OCI-LY1 (cell line): Measurements from ENCODE around the gene TOP1.

ENCODE experiments used
- CTCF ChIP-seq: fragments of 200-600 bp; sonication (generic), shearing (Covaris generic); IDR thresholded peaks from 2 replicates; pipeline ENCODE4 v1.5.1; 2017; ENCODE audit warnings: mild to moderate bottlenecking, antibody characterized with exemption, low read length, moderate library complexity, mixed read lengths
- EZH2 ChIP-seq: fragments of 200-600 bp; sonication (generic), shearing (Covaris generic); IDR thresholded peaks from 2 replicates; pipeline ENCODE4 v1.8.0; 2017; ENCODE audit warnings: borderline replicate concordance, mixed run types, mild to moderate bottlenecking, antibody characterized with exemption, low read length, moderate library complexity, mixed read lengths

- no peak for TF ChIP-seq EZH2
- no peak for TF ChIP-seq CTCF
These were observed 44.7 kb upstream of the TOP1 start for GRCh38 chr20:40983898-40984297.
